ENCODE data around the gene TRIM24.

TRIM24 gene

GRCh38 chr7:138512885-138513284 lies 52.8 kb downstream of the TRIM24 start:
- TF ChIP-seq, protein P1, sequence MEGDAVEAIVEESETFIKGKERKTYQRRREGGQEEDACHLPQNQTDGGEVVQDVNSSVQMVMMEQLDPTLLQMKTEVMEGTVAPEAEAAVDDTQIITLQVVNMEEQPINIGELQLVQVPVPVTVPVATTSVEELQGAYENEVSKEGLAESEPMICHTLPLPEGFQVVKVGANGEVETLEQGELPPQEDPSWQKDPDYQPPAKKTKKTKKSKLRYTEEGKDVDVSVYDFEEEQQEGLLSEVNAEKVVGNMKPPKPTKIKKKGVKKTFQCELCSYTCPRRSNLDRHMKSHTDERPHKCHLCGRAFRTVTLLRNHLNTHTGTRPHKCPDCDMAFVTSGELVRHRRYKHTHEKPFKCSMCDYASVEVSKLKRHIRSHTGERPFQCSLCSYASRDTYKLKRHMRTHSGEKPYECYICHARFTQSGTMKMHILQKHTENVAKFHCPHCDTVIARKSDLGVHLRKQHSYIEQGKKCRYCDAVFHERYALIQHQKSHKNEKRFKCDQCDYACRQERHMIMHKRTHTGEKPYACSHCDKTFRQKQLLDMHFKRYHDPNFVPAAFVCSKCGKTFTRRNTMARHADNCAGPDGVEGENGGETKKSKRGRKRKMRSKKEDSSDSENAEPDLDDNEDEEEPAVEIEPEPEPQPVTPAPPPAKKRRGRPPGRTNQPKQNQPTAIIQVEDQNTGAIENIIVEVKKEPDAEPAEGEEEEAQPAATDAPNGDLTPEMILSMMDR (IDR thresholded peaks at IDR 0.05; ENCODE audit: low read length, missing control alignments) = no peak
- DNase-seq (ENCODE audit: low read depth) = no peak
- no peak overlapping the region for H3K4me3 ChIP-seq (replicated peaks; ENCODE audit: low read depth, low read length)

- TF ChIP-seq, protein P1 (IDR thresholded peaks at IDR 0.05; ENCODE audit: low read length, missing control alignments) = no peak
Measured at GRCh38 chr7:138513344-138513871, 53.3 kb downstream of the TRIM24 start.

DNA sequence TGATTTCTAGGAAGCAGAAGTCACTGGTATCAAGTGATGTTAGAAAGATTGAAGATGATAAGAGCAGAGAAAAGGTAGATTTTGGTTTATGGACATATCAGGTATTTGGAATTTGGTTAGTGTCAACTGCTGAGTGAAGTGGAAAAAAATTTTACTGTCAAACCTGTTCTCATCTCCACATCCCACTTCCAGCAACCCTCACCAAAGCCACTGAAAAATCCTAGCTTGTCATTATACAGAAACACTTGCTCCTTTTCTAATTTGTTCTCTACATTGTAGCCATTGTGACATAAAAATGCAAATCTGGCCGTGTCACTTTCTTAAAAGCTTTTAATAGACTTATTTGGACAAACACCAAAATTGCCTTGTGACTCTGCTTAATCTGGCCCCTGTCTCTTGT lies 54.0 kb downstream of the TRIM24 start:
- no peak for DNase-seq (ENCODE audit: low read depth)
- TF ChIP-seq, protein P1 (IDR thresholded peaks at IDR 0.05; ENCODE audit: low read length, missing control alignments) = no peak

More at GRCh38 chr7:138513344-138513871, 53.3 kb downstream of the TRIM24 start:
- H3K4me3 ChIP-seq (replicated peaks; ENCODE audit: low read depth, low read length) = no peak overlapping the region
- DNase-seq (ENCODE audit: low read depth) = no peak

DNA sequence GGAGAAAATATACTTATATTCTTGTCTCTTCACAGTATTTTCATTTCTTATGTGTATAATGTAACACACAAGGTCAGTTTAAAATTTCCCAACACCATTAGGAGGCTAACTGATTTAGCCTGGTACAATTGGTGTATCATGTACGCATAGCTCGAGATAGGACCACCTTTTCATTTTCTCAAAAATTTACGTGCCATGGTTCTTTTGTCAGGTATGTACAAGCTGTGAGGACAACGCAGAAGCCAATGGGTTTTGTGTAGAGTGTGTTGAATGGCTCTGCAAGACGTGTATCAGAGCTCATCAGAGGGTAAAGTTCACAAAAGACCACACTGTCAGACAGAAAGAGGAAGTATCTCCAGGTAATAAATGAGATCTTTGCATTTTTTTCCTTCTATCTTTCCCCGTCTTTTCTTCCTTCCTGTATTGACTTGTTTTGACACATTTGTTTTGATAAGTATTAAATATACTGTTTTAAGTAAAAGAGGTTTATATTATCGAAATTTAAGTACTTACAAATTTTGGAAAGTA lies 55.0 kb downstream of the TRIM24 start:
- no peak overlapping the region for H3K4me3 ChIP-seq (replicated peaks; ENCODE audit: low read depth, low read length)
- TF ChIP-seq, protein P1 (IDR thresholded peaks at IDR 0.05; ENCODE audit: low read length, missing control alignments) = no peak
- no peak for DNase-seq (ENCODE audit: low read depth)

More for the DNA sequence above, 54.0 kb downstream of the TRIM24 start:
- H3K4me3 ChIP-seq (replicated peaks; ENCODE audit: low read depth, low read length) = no peak overlapping the region

GRCh38 chr7:138519061-138519798 lies 59.2 kb downstream of the TRIM24 start:
- DNase-seq (ENCODE audit: low read depth) = no peak
- TF ChIP-seq, protein P1 (IDR thresholded peaks at IDR 0.05; ENCODE audit: low read length, missing control alignments) = no peak
- H3K4me3 ChIP-seq (replicated peaks; ENCODE audit: low read depth, low read length) = no peak overlapping the region

DNA sequence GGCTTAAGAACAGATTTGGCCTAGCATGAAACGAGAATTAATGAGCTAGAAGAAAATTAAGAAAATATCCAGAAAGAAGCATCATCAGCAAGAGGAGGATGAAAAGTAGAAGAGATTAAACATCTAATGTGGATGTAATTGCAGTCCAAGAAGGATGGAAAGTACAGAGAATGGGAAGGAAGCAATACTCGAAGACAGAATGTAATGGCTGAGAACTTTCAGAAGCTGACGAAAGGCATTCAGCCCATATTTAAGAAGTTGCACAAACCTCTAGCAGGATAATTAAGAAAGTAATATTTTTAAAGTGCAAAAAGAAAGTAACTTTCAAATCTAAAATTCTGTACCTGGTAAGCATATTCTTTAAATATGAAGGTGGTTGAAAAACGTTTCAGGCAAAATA lies 60.7 kb downstream of the TRIM24 start:
- DNase-seq (ENCODE audit: low read depth) = no peak
- no peak overlapping the region for H3K4me3 ChIP-seq (replicated peaks; ENCODE audit: low read depth, low read length)
- TF ChIP-seq, protein P1 (IDR thresholded peaks at IDR 0.05; ENCODE audit: low read length, missing control alignments) = no peak
